GM18502 (cell line): ENCODE results near the gene BRD9.
"Not testable (repeated sequence)": the region's sequence is repeated elsewhere in the genome, so short reads cannot be mapped to it uniquely, and the experiment has no call there.

Experiments used
- ATAC-seq: cut with Tn5 transposase; IDR thresholded peaks from one replicate; pipeline ENCODE4 v1.9.1; 2021; ENCODE audit warnings: mild to moderate bottlenecking; ENCODE audit not compliant: unreplicated experiment, poor library complexity

BRD9 gene

GRCh38 chr5:881551-881935 lies 11.1 kb downstream of the BRD9 start:
- ATAC-seq, result no peak

GRCh38 chr5:880816-881550 lies 11.6 kb downstream of the BRD9 start:
- ATAC-seq, result no peak

- ATAC-seq, result not testable (repeated sequence)
These were observed 13.9 kb downstream of the BRD9 start for GRCh38 chr5:878677-879076.

DNA sequence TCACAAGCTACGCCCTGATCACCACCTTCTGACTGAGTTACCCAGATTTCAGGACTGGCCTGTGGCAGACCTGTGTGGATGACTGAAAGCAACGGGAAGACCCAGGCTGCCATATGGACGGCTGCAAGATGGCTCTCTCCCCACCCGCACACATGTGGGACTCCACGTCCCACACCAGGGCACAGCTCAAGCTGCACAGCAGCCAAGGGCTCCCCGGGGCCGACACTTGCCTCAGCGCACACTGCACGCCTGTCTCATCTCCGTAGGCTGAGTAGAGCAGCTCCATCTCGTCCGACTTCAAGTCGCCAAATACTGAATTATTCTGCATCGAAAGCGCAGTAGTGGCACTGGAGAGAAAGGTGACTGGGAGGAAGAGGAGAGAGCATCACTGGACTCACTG lies 14.5 kb downstream of the BRD9 start:
- ATAC-seq, result no peak

GRCh38 chr5:876398-877365 lies 15.9 kb downstream of the BRD9 start:
- ATAC-seq, result no peak

- ATAC-seq, result no peak
These were observed 16.7 kb downstream of the BRD9 start for GRCh38 chr5:875931-876330.

DNA sequence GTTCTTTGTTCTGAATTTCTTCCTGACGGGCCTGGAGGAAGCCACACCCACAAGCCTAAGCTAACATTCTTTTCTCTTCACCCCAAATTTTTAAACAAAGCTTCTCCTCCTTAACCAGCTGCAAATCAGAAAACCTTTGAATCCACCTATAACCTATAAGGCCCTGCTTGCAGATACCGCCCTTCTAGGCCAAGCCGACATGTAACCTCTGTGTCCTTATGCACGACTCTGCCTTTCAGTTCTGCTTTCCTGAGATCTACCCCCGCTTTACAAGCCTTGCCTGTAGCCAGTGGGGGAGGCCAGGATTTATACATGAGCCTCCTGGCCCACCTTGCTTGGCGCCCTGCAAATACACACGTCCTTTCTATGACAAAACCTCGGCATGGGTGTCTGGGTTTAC lies 19.3 kb downstream of the BRD9 start:
- no peak for ATAC-seq

GRCh38 chr5:872301-872700 lies 20.3 kb downstream of the BRD9 start:
- ATAC-seq, result no peak

DNA sequence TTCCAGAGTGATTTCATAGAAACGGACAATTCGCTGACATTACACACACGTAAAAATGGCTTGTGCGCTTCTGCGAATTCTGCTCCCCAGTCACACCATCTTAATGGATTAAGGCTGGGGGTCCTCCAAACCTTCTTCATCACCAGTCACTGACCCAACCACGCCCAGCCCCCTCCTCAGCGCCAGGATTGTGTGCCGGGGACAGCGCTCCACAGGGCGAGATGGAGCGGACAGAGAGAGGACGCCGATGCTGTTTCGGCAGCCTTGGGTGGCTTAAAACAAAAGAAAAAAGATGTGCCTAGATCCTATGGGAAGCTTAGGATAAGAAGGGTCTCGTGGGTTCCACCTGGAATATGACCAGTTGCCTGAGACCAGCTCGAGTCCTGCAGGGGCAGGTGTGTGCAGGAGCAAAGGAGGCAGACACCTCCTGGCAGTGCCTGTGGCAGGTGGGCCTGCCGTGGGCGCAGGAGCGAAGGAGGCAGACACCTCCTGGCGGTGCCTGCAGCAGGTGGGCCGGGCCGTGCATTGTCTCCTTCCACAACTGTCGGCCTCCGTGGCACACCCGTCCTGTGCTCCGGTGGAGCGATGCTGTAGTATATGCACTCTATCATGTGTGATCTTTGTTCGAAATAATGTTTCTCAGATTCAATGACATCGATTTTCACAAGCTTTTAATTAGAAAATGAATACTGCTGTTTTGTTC lies 20.9 kb downstream of the BRD9 start:
- ATAC-seq, result no peak

GRCh38 chr5:870956-871355 lies 21.6 kb downstream of the BRD9 start:
- no peak for ATAC-seq

GRCh38 chr5:868428-869135 lies 24.0 kb downstream of the BRD9 start:
- ATAC-seq, result no peak

DNA sequence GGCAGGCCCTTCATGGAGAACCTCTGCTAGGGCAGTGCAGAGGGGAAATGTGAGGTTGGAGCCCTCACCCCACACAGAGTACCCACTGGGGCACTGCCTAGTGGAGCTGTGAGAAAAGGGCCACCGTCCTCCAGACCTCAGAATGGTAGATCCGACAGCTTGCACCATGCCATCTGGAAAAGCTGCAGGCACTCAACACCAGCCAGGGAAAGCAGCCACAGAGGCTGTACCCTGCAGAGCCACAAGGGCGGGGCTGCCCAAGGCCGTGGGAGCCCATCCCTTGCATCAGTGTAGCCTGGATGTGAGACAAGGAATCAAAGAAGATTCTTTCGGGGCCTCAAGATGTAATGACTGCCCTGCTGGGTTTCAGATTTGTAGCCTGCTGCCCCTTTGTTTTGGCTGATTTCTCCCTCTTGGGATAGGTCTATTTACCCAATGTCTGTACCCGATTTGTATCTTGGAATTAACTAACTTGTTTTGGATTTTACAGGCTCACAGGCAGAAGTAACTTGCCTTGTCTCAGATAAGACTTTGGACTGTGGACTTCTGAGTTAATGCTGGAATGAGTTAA lies 25.2 kb downstream of the BRD9 start:
- ATAC-seq, result no peak

DNA sequence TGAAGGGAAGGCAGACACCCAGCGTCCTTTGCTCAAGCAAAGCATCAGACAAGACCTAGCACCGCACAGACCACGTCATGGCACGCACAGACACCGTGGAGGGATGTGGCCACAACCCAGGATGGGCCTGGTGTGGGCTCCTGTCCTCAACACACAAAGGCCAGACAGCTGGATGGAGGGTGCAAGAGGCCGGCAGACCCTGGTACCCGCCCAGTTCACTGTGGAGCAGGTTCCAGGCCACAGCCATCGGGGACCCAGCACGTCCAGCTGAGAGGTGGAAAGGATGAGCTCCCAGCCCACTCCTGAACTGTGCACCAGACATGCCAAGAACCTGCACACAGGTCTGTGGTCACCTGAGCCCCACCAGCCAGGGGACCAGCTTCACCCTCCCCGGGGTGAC lies 26.8 kb downstream of the BRD9 start:
- no peak for ATAC-seq

DNA sequence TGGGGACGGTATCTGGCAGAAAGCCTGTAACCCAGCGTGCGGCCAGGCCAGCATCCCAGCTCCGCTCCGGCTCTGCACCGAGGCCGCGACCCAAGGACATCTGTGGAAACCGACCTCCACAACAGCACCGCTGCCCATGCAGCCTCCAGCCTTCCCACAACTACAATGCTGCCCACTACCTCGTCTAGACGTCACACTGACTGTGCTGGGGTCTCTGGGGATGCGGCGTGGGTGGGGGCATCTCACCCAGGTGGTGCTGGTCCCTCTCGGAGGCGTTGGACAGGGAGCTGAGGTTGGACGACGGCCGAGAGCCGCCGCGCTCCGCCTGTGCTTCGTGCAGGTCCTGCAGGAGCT lies 27.5 kb downstream of the BRD9 start:
- no peak for ATAC-seq

GRCh38 chr5:864492-865167 lies 28.0 kb downstream of the BRD9 start:
- ATAC-seq, result no peak

DNA sequence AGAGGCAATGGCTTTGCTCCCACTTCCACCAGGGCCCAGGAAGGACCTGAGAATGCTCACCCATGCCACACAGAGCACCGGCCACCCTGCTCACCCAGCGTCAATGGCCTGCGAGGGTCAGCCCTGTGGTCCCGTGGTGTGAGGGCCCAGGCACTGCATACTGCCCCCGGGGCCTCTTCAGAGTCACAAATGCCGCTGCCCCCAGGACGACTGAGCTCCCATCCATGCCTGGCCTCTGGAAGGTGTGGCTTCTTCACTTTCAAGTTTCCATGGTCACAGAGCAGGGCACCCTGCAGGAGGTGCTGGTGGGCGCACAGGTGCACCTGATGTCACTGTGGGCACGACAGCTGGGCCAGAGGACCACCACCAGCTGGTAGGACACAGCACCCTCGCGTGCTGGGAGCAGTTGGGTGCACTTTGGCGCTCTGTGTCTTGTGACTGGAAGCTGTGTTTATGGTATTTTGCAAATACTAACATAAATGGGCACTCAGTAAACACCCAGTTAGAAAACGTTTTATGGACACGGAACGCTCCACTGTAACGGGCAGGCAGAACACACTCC lies 29.3 kb downstream of the BRD9 start:
- ATAC-seq, result no peak

DNA sequence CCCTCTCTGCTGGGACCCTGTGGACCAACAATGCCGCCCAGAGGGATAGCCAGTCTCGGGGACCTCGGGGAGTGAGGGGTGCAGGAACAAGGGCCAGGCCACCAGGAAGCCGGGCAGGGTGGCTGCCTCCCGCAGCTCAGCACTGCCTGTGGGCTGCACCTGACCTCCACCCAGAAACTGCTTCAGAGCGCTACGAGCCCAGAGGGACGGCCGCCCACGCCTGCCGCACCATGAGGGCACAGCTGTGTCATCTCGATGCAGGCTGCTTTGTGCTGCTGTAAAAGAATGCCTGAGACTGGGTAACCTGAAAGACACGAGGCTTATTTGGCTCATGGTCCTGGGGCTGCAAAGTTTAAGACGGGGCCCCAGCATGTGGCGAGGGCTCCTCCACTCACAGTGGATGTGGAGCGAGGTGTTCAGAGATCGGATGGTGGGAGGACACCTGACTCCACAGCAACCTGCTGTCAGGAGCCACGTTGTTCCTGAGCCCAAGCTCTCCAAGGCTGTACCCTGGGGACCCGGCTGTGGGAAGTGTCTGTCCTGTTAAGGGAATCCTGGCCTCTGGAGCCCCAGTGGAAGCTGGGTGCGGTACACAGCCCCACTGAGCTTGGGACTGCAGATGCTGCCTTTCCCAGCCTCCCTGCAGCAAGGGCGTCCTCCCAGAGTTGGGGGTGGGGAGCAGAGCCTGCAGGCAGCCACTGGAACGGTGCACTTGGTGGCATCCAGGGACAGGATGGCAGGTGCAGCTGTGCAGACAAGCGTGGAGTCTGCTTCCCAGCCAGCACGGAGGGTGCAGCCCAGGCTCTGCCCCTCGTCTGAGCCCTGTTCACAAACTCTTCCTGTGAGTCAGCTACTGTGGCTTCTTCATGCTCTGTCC lies 30.0 kb downstream of the BRD9 start:
- no peak for ATAC-seq
